ENCODE results near the gene TMCC1.

Gene TMCC1

DNA sequence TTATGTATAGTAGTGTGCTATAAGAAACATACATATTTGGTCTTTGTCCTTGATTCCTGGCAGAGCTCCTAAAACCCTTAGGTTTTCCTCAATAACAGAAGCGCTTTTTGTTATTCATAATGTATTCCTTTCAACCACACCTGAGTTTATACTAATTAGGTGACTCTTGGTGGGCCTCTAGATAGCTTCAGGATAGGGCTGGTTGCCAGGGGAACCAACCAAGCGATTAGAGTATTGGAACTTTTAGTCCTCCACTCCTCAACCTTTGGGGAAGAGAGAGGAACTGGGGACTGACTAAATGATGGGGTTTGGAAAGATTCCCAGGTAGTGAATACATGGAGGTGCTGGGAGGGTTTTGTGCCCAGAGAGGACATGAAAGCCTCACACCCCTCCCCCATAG is 24.6 kb downstream of the TMCC1 start:
- Histone ChIP-seq H3K27me3 (ENCODE audit: insufficient read depth, poor library complexity, severe bottlenecking) (no peaks in the 10 kb centered on the region), H3K4me3 (replicated peaks; ENCODE audit: insufficient read depth, low read length) (no peak overlapping the region), H3K27ac (replicated peaks) (no peak overlapping the region)
- TF ChIP-seq POLR2AphosphoS5 (IDR thresholded peaks at IDR 0.05; ENCODE audit: low read depth): no peak
- TF ChIP-seq, protein P1, sequence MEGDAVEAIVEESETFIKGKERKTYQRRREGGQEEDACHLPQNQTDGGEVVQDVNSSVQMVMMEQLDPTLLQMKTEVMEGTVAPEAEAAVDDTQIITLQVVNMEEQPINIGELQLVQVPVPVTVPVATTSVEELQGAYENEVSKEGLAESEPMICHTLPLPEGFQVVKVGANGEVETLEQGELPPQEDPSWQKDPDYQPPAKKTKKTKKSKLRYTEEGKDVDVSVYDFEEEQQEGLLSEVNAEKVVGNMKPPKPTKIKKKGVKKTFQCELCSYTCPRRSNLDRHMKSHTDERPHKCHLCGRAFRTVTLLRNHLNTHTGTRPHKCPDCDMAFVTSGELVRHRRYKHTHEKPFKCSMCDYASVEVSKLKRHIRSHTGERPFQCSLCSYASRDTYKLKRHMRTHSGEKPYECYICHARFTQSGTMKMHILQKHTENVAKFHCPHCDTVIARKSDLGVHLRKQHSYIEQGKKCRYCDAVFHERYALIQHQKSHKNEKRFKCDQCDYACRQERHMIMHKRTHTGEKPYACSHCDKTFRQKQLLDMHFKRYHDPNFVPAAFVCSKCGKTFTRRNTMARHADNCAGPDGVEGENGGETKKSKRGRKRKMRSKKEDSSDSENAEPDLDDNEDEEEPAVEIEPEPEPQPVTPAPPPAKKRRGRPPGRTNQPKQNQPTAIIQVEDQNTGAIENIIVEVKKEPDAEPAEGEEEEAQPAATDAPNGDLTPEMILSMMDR (IDR thresholded peaks at IDR 0.05; ENCODE audit: insufficient read depth, low read length): no peak
- no peak for TF ChIP-seq SPI1 (IDR thresholded peaks at IDR 0.05; ENCODE audit: borderline replicate concordance, low read depth)
- TF ChIP-seq, protein P2, sequence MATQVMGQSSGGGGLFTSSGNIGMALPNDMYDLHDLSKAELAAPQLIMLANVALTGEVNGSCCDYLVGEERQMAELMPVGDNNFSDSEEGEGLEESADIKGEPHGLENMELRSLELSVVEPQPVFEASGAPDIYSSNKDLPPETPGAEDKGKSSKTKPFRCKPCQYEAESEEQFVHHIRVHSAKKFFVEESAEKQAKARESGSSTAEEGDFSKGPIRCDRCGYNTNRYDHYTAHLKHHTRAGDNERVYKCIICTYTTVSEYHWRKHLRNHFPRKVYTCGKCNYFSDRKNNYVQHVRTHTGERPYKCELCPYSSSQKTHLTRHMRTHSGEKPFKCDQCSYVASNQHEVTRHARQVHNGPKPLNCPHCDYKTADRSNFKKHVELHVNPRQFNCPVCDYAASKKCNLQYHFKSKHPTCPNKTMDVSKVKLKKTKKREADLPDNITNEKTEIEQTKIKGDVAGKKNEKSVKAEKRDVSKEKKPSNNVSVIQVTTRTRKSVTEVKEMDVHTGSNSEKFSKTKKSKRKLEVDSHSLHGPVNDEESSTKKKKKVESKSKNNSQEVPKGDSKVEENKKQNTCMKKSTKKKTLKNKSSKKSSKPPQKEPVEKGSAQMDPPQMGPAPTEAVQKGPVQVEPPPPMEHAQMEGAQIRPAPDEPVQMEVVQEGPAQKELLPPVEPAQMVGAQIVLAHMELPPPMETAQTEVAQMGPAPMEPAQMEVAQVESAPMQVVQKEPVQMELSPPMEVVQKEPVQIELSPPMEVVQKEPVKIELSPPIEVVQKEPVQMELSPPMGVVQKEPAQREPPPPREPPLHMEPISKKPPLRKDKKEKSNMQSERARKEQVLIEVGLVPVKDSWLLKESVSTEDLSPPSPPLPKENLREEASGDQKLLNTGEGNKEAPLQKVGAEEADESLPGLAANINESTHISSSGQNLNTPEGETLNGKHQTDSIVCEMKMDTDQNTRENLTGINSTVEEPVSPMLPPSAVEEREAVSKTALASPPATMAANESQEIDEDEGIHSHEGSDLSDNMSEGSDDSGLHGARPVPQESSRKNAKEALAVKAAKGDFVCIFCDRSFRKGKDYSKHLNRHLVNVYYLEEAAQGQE (IDR thresholded peaks at IDR 0.05; ENCODE audit: insufficient replicate concordance, low read depth): no peak
- no peak for TF ChIP-seq GABPA (IDR thresholded peaks at IDR 0.05; ENCODE audit: low read depth)
- no peak for DNase-seq (ENCODE audit: low read depth in 1 of 2, low spot score in 1 of 2)

DNA sequence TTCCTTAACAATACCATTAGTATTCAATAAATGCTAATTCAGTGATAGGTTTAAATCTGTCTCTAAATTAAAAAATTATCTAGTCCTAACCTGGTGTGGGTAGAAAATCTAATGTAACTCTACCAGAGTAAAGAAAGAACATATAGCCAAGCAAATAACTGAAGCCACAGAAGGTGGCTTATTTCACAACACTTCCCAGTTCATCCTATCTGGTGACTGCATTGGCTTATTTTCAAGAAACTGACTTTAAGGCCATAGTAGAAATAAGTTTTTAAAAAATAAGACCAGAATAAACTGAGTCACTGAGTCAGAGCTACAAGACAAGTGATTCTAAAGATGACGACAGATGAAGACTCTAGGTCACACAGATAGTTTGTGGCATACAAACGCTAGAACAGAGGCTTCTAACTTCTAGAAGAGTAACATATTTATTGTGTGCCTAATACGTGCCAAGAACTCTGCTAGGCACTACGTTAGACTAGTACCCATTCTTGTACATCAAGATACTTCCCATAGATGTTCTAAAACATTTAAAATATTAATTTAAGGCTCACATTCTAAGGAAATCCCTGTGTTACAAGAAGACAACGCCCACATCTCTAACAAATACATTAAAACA is 25.9 kb downstream of the TMCC1 start:
- Histone ChIP-seq H3K4me3 (replicated peaks; ENCODE audit: insufficient read depth, low read length) (no peak overlapping the region), H3K27ac (replicated peaks) (no peak overlapping the region; the same call in 1 of the 2 replicates), H3K27me3 (ENCODE audit: insufficient read depth, poor library complexity, severe bottlenecking) (no peaks in the 10 kb centered on the region)
- TF ChIP-seq SPI1 (IDR thresholded peaks at IDR 0.05; ENCODE audit: borderline replicate concordance, low read depth): no peak
- TF ChIP-seq POLR2AphosphoS5 (IDR thresholded peaks at IDR 0.05; ENCODE audit: low read depth): no peak
- TF ChIP-seq, protein P1 (IDR thresholded peaks at IDR 0.05; ENCODE audit: insufficient read depth, low read length): no peak
- TF ChIP-seq, protein P2 (IDR thresholded peaks at IDR 0.05; ENCODE audit: insufficient replicate concordance, low read depth): no peak
- no peak for TF ChIP-seq GABPA (IDR thresholded peaks at IDR 0.05; ENCODE audit: low read depth)
- DNase-seq (ENCODE audit: low read depth in 1 of 2, low spot score in 1 of 2): no peak

DNA sequence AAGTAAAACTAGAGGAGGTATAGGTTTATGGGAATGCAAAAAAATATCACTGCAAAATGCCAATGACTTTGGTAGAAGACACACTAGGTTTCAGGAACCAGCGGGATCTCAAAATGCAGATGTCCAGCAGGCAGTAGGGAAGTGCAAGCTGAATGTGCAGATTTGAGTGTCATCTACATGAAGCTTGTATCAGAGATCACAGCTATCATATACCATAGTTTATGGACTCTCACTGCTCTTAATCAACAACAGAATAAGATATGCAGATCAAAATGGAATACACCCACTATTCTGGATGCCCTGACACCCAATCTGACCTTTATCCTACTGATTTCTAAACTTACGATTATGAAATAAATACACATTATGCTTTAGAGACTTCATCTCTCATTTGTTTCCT is 27.7 kb downstream of the TMCC1 start:
- Histone ChIP-seq H3K27ac (replicated peaks) (no peak overlapping the region), H3K27me3 (ENCODE audit: insufficient read depth, poor library complexity, severe bottlenecking) (no peaks in the 10 kb centered on the region), H3K4me3 (replicated peaks; ENCODE audit: insufficient read depth, low read length) (no peak overlapping the region)
- TF ChIP-seq, protein P2 (IDR thresholded peaks at IDR 0.05; ENCODE audit: insufficient replicate concordance, low read depth): no peak
- TF ChIP-seq, protein P1 (IDR thresholded peaks at IDR 0.05; ENCODE audit: insufficient read depth, low read length): no peak
- TF ChIP-seq POLR2AphosphoS5 (IDR thresholded peaks at IDR 0.05; ENCODE audit: low read depth): no peak
- TF ChIP-seq GABPA (IDR thresholded peaks at IDR 0.05; ENCODE audit: low read depth): no peak
- TF ChIP-seq SPI1 (IDR thresholded peaks at IDR 0.05; ENCODE audit: borderline replicate concordance, low read depth): no peak
- DNase-seq (ENCODE audit: low read depth in 1 of 2, low spot score in 1 of 2): no peak
